Left hindlimb (tissue), 1 donor: ENCODE results near the gene NEURL1B.

Experiments
- DNase-seq: peaks from one replicate; pipeline ENCODE4 v3.0.0-alpha.2; 2018

The NEURL1B gene

GRCh38 chr5:172611913-172612312 is 29.1 kb upstream of the NEURL1B start:
- no peak for DNase-seq

GRCh38 chr5:172612771-172613170 is 28.3 kb upstream of the NEURL1B start:
- no peak for DNase-seq

- DNase-seq = no peak
These were observed 24.9 kb upstream of the NEURL1B start for GRCh38 chr5:172616136-172616535.

GRCh38 chr5:172616730-172617129 is 24.3 kb upstream of the NEURL1B start:
- no peak for DNase-seq

GRCh38 chr5:172617817-172618216 is 23.2 kb upstream of the NEURL1B start:
- no peak for DNase-seq

- DNase-seq = no peak
These were observed 22.3 kb upstream of the NEURL1B start for GRCh38 chr5:172618574-172619365.

- DNase-seq = no peak
These were observed 20.6 kb upstream of the NEURL1B start for GRCh38 chr5:172620506-172620905.

GRCh38 chr5:172622091-172623046 is 18.7 kb upstream of the NEURL1B start:
- DNase-seq = no peak

GRCh38 chr5:172623313-172623980 is 17.6 kb upstream of the NEURL1B start:
- no peak for DNase-seq

GRCh38 chr5:172624083-172624995 is 16.7 kb upstream of the NEURL1B start:
- DNase-seq = no peak

GRCh38 chr5:172624996-172625964 is 15.8 kb upstream of the NEURL1B start:
- DNase-seq = no peak

GRCh38 chr5:172626031-172626581 is 15.0 kb upstream of the NEURL1B start:
- DNase-seq = no peak

- DNase-seq = no peak
These were observed 11.0 kb upstream of the NEURL1B start for GRCh38 chr5:172630082-172630481.

- no peak for DNase-seq
These were observed 10.6 kb upstream of the NEURL1B start for GRCh38 chr5:172630482-172630881.

GRCh38 chr5:172630986-172631385 is 10.1 kb upstream of the NEURL1B start:
- no peak for DNase-seq

GRCh38 chr5:172632346-172633092 is 8.5 kb upstream of the NEURL1B start:
- no peak for DNase-seq

- DNase-seq = no peak
These were observed 7.6 kb upstream of the NEURL1B start for GRCh38 chr5:172633403-172633970.

GRCh38 chr5:172634106-172634899 is 6.8 kb upstream of the NEURL1B start:
- no peak for DNase-seq

GRCh38 chr5:172635038-172635437 is 6.0 kb upstream of the NEURL1B start:
- DNase-seq = no peak
